HG02763 (cell line): ENCODE results near the gene MMP17.
"Not testable (repeated sequence)": the region's sequence is repeated elsewhere in the genome, so short reads cannot be mapped to it uniquely, and the experiment has no call there.

Experiments
- ATAC-seq: cut with Tn5 transposase; IDR thresholded peaks from one replicate; pipeline ENCODE4 v1.9.1; 2021; ENCODE audit warnings: mild to moderate bottlenecking, moderate library complexity; ENCODE audit not compliant: unreplicated experiment

MMP17 gene

DNA sequence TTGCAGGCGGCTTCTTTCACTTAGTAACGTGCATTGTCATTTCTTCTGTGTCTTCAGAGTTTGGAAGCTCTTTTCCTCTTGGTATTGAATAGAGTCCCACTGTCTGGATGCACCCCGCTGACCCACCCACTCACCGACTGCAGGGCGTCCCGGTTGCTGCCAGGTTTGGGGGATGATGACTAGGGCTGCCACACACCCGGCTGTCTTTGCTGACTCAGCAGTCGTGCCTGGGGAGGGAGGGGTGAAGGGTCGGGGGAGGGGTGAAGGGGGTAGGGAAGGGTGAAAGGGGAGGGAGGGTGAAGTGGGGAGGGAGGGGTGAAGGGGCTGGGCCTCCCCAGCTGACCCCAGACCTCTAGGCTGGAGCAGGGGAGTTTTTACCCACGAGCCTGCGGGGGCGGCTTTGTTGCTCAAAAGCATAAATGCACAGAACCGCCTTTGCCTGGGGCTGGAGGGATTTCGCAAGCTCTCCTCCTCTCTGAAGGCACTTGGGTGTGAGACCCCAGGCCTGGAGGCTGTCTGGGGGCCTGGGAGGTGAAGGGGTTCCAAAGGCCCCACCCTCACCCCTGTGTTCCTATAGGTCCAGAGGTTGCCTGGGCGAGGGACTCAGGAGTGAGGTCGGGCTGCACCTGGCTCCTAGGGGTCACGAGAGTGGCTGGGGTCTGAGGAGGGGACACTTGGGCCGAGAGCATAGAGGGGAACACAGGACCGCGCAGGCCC is 35.0 kb downstream of the MMP17 start:
- no peak for ATAC-seq

GRCh38 chr12:131863711-131864396 is 35.7 kb downstream of the MMP17 start:
- no peak for ATAC-seq

GRCh38 chr12:131864469-131864868 is 36.3 kb downstream of the MMP17 start:
- no peak for ATAC-seq

DNA sequence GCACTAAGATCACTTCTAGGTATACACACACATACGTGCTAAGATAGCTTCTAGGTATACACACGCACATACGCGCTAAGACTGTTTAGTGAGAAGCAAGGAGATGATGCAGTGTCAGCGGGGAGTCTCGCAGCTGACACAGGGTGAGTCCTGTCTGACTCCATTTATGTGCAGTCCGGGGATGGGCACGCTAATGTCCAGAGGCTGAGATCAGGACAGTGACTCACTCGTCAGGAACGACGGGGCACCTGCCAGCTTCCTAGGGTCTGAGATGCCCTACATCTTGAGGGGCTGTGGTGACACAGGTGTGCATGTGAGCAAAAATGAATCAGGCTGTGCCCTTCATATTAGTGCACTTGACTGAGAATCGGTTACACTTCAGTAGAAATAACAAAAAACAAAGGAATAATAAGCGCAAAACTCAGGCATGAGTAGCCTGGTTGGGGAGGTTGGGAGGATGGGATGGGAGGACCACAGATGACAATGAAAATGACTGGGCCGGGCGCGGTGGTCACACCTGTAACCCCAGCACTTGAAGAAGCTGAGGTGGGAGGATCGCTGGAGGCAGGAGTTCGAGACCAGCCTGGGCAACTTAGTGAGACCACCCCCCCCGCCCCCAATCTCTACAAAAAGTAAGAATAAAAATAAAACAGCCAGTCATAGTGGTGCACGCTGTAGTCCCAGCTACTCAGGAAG is 37.1 kb downstream of the MMP17 start:
- ATAC-seq = no peak

DNA sequence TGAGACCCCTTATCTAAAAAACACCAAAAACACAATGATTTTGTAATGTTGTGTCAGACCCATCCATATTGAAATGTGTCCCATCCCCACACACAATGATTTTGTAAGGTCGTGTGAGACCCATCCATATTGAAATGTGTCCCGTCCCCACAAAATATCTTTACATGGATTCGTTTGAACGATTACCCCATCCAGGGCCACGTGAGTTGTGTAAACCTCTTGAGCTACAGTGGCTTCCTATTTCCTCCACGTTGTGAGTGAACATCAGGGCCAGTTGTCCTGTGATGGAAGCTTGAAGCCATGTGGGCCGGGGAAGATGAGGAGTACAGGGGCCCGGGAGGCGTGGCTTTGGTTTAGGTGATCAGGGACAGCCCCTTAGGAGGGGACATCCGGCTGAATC is 39.3 kb downstream of the MMP17 start:
- ATAC-seq = no peak

DNA sequence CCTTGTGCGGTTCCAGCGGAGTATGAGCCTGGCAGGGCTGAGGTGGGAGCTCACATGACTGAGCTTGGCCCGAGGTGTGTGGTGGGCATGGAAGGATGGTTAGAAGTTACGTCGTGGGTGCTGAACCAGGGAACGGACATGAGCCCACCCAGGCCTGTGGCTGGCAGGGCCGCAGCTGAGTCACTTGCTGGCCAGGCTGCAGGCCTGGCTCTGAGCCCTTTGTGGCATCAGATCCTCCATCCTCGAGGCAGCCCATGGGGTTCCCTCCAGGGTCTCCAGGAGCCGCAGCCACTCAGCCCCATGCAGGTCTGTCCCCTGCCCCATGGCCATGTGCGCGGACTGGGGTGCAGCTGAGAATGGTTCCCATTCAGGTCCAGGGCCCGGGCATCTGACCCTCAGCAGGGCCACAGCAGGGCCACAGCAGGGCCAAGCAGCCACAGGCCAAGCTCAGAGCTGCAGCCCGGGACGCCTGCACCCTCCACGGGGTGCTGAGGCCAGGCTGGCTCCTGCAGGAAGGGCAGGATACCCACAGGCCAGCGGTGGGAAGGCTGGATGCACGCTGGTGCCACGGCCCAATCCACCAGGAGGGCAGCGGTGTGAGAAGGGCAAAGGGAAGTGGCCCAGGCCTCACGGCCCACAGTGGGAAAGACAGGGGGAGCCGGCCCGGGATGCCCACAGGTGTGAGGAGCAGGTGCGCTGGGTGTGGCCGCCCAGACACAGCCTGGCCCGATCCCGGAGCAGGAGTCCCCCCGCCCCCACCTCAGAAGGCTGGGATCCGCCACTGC is 39.9 kb downstream of the MMP17 start:
- no peak for ATAC-seq

DNA sequence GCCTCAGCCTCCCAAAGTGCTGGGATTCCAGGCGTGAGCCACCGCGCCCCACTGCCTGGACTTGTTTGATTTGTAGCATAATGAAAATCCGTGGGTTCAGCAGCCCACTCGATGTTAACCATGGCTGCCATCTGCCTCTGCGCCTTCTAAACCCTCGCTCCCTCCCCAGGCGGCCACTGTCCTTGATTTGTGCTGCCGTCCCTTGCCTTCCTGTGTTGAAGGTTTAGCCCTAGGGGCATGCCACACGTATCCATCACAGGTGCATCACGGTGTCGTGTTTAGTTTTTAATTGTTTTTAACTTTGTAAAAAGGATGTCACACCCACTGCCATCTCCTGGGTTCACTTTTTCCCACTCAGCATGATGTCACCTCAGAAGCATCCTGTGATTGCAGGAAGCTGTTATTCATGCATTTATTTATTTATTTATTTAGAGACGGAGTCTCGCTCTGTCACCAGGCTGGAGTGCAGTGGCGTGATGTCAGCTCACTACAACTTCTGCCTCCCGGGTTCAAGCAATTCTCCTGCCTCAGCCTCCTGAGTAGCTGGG is 41.8 kb downstream of the MMP17 start:
- ATAC-seq = no peak

DNA sequence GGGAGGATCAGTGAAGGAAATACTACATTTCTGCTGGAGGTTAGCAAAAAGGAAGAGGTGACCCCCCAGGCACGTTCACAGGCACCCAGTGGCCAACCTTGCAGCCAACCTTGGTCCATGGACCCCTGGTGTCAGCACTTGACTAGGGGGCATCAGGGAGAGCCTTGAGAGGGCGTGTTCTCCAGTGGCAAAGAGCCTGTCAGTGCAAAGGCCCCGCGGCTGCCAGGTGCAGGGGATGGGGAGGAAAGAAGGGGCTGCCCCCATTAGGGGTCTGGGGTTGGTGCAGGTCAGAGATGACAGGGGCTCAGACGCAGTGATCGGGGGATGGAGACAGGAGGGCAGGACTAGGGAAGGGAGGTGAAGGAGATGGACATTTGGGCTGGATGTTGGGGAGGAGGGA is 43.5 kb downstream of the MMP17 start:
- ATAC-seq = no peak

GRCh38 chr12:131872154-131873051 is 44.2 kb downstream of the MMP17 start:
- no peak for ATAC-seq

DNA sequence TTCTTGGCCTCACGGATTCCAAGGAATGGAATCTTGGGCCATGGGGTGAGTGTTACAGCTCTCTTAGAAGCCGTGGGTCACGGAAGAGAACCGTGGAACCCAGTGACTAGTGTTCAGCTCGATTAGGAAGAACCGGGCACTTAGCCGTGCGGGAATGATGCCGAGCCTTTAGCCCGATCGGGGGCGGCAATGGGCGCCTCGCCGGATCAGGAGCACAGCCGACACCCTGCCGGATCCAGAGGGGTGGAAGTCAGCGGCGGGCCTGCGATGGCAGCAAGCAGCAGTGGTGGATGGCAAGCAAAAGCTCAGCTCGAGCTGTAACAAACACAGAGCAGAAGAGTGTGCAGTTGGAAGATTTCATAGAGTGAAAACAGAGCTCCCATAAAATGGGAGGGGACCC is 45.1 kb downstream of the MMP17 start:
- ATAC-seq = no peak

DNA sequence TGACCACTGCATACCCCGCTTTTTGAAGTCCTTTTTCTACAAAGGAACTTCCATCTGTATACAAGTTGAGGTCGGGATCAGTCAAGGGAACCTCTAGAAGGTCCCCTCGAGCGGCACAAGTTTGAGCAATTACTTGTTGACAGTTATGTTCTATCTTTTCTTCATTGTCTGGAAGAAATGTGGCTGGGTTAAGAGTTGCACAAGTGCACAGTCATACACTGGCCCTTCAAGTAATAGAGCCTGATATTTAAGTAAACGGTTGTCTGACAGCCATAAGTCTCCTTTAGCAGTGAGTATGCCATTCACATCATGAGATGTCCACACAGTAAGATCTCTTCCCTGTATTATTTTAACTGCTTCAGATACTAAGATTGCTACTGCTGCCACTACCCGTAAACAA is 46.8 kb downstream of the MMP17 start:
- ATAC-seq = not testable (repeated sequence)

DNA sequence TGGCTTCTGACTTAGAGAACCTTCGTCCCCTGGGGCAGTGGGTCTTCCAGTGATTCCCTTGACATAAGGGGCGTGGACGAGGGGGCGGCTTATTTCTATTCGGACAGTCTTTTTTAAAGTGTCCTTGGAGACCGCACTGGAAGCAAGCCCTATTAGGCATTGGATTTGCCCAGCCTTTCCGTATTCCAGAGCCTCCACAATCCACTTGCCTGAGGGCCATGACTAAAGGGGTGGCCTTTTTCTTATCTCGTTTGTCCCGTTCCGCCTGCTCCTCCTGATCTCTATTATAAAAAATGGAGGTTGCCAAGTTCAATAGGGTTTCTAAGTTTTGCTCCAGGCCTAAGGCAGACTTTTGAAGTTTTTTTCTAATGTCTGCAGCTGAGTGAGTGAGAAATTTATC is 49.0 kb downstream of the MMP17 start:
- not testable (repeated sequence) for ATAC-seq

GRCh38 chr12:131878436-131878835 is 50.2 kb downstream of the MMP17 start:
- ATAC-seq = not testable (repeated sequence)

DNA sequence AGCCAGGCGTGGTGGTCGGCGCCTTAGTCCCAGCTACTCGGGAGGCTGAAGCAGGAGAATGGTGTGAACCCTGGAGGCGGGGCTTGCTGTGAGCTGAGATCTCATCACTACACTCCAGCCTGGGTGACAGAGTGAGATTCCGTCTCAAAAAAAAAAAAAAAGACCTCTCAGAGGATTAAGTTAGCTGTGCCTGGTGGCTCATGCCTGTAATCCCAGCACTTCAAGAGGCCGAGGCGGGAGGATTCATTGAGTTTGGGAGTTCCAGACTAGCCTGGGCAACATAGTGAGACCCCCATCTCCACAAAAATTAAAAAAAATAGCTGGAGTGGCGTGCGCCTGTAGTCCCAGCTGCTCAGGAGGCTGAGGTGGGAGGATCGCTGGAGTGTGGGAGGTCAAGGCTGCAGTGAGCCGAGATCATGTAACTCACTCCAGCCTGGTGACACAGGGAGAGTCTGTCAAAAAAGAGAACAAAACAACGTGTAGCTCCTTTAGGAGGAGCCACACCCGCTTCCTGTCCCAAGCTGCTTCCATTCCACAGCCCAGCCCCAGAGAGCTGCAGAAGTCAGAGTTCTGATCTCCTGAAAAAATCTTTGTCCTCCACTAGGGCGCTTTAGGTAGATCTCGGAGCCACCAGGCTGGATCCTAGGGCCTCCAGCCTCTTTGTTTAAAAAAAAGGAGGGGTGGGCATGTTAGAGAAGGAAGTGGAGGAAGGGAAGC is 54.8 kb downstream of the MMP17 start:
- no peak for ATAC-seq

GRCh38 chr12:131883521-131883900 is 55.3 kb downstream of the MMP17 start:
- ATAC-seq = no peak

GRCh38 chr12:131885076-131885475 is 56.9 kb downstream of the MMP17 start:
- ATAC-seq = not testable (repeated sequence)

DNA sequence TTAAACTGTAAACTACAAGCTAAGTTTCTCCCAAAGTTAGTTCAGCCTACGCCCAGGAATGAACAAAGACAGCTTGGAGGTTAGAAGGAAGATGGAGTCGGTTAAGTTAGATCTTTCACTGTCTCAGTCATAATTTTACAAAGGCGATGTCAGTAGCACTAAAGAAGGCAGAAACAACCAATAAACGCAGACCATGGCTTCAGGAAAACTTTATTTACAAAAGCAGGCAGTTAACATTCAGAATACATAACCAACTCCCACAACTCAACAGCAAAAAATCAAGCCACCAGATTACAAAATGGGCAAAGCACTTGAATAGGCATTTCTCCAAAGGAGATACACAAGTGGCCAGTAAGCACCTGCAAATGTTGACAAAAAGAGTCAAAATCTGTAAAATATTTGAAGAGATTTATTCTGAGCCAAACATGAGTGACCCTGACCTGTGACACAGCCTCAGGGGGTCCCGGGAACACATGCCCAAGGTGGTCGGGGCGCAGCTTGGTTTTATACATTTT is 57.4 kb downstream of the MMP17 start:
- ATAC-seq = no peak

DNA sequence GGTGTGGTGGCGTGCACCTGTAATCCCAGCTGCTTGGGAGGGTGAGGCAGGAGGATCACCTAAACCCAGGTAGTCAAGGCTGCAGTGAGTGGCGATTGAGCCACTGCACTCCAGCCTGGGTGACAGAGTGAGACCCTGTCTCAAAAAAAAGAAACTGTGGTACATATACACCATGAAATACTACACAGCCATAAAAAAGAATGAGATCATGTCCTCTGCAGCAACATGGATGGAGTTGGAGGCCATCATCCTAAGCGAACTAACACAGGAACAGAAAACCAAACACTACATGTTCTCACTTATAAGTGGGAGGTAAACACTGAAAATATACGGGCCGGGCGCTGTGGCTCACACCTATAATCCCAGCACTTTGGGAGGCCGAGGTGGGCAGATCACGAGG is 63.5 kb downstream of the MMP17 start:
- not testable (repeated sequence) for ATAC-seq
